Measurements from ENCODE around the gene TMEM178B. TPM values are rescaled to one million over a fixed set of nuclear protein-coding genes. Genes with fewer than 3 reads are reported as not detected.

Gene TMEM178B
- polyA plus RNA-seq, 1 donor (not counting 4 experiments of a cell fraction or from before 2014, with no cell fraction given), result not detected

GRCh38 chr7:141406347-141406746, 332.5 kb downstream of the TMEM178B start:
- Histone ChIP-seq H3K4me1 (ENCODE audit: control insufficient read depth, extremely low read depth, insufficient read depth, low read length) (no peaks in the 10 kb centered on the region), H3K4me2 (ENCODE audit: control insufficient read depth, extremely low read depth, insufficient read depth, low read depth, low read length) (no peak overlapping the region), H4K20me1 (ENCODE audit: control insufficient read depth, extremely low read depth, insufficient read depth, low read length) (no peaks in the 10 kb centered on the region), H3K9me1 (ENCODE audit: control insufficient read depth, extremely low read depth, insufficient read depth, low read length) (no peaks in the 10 kb centered on the region), H3K4me3 (ENCODE audit: control insufficient read depth in 2 of 3, extremely low read depth in 1 of 3, insufficient read depth in 2 of 3, low read depth in 1 of 3, low read length in 3 of 3) (no peak overlapping the region), H3K27ac (ENCODE audit: control insufficient read depth, insufficient read depth, low read length) (no peak overlapping the region), H3K79me2 (ENCODE audit: control insufficient read depth, insufficient read depth, low read length) (no peaks in the 10 kb centered on the region), H3K9ac (ENCODE audit: control insufficient read depth, extremely low read depth, insufficient read depth, low read length) (no peak overlapping the region), H3K36me3 (ENCODE audit: control insufficient read depth in 2 of 2, extremely low read depth in 1 of 2, insufficient read depth in 2 of 2, low read length in 2 of 2) (no peaks in the 10 kb centered on the region), H3K27me3 (ENCODE audit: control insufficient read depth, extremely low read depth, insufficient read depth, low read length) (no peaks in the 10 kb centered on the region), H2AFZ (ENCODE audit: control insufficient read depth, low read length) (no peak overlapping the region), H3K9me3 (ENCODE audit: control insufficient read depth, low read depth, low read length) (no peaks in the 10 kb centered on the region)
- FAIRE-seq (no peak), DNase-seq (ENCODE audit: low read depth, low spot score) (no peak)
- TF ChIP-seq EZH2 (IDR thresholded peaks at IDR 0.05; ENCODE audit: low read length) (no peak), CTCF (optimal IDR thresholded peaks at IDR 0.05 in 1 of 3, IDR thresholded peaks at IDR 0.05 in 1 of 3, conservative IDR thresholded peaks at IDR 0.05 in 1 of 3; ENCODE audit: extremely low read depth in 1 of 3, insufficient read depth in 2 of 3, low read length in 3 of 3) (no peak)
- dilution Hi-C loops (cut with MboI; ENCODE audit: extremely low pct_ligation_motif_present, low sequenced_read_pairs), result no loop called here

- dilution Hi-C loops (cut with MboI; ENCODE audit: extremely low pct_ligation_motif_present, low sequenced_read_pairs), result no loop called here
- no peaks in the 10 kb centered on the region for H3K27me3 ChIP-seq (ENCODE audit: control insufficient read depth, extremely low read depth, insufficient read depth, low read length)
These were observed 334.0 kb downstream of the TMEM178B start for GRCh38 chr7:141407893-141408292.

More at GRCh38 chr7:141407893-141408292, 334.0 kb downstream of the TMEM178B start:
- no peak overlapping the region for H3K27ac ChIP-seq (ENCODE audit: control insufficient read depth, insufficient read depth, low read length)
- no peak for FAIRE-seq
- no peaks in the 10 kb centered on the region for H4K20me1 ChIP-seq (ENCODE audit: control insufficient read depth, extremely low read depth, insufficient read depth, low read length)
- no peaks in the 10 kb centered on the region for H3K4me1 ChIP-seq (ENCODE audit: control insufficient read depth, extremely low read depth, insufficient read depth, low read length)
- no peak overlapping the region for H3K9ac ChIP-seq (ENCODE audit: control insufficient read depth, extremely low read depth, insufficient read depth, low read length)
- TF ChIP-seq CTCF (optimal IDR thresholded peaks at IDR 0.05 in 1 of 3, IDR thresholded peaks at IDR 0.05 in 1 of 3, conservative IDR thresholded peaks at IDR 0.05 in 1 of 3; ENCODE audit: extremely low read depth in 1 of 3, insufficient read depth in 2 of 3, low read length in 3 of 3) (no peak), EZH2 (IDR thresholded peaks at IDR 0.05; ENCODE audit: low read length) (no peak)
- H3K4me3 ChIP-seq (ENCODE audit: control insufficient read depth in 2 of 3, extremely low read depth in 1 of 3, insufficient read depth in 2 of 3, low read depth in 1 of 3, low read length in 3 of 3), result no peak overlapping the region
- no peaks in the 10 kb centered on the region for H3K36me3 ChIP-seq (ENCODE audit: control insufficient read depth in 2 of 2, extremely low read depth in 1 of 2, insufficient read depth in 2 of 2, low read length in 2 of 2)
- DNase-seq (ENCODE audit: low read depth, low spot score), result no peak
- H2AFZ ChIP-seq (ENCODE audit: control insufficient read depth, low read length), result no peak overlapping the region
- H3K4me2 ChIP-seq (ENCODE audit: control insufficient read depth, extremely low read depth, insufficient read depth, low read depth, low read length), result no peak overlapping the region
- H3K9me3 ChIP-seq (ENCODE audit: control insufficient read depth, low read depth, low read length), result no peaks in the 10 kb centered on the region
- no peaks in the 10 kb centered on the region for H3K79me2 ChIP-seq (ENCODE audit: control insufficient read depth, insufficient read depth, low read length)
- no peaks in the 10 kb centered on the region for H3K9me1 ChIP-seq (ENCODE audit: control insufficient read depth, extremely low read depth, insufficient read depth, low read length)
